Measurements from ENCODE around the gene ESR2.
"Not testable (repeated sequence)": the region's sequence is repeated elsewhere in the genome, so short reads cannot be mapped to it uniquely, and the experiment has no call there.

ESR2 gene

DNA sequence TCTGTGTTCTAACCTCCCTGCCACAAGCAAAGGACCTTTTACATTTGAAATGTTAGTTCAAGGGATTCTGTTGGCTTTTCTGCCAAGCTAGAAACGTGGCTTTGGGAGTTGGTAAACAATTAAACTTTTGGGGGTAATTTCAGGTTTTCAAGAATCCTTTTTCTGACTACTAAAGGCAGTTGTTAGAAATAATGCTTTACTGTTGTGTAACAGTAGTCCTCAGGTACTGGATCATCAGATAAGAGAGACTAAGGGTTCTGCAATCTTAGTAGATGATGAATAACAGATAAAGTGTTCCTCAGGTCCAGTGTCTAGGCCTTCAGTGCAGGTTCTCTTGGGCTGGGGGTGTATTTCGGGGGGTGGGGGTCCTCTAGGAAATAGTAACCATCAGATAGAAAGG lies 249.1 kb downstream of the ESR2 start:
- no peaks in the 10 kb centered on the region for H3K4me1 ChIP-seq
- no peak overlapping the region for H3K4me3 ChIP-seq (ENCODE audit: low read depth, low read length)
- H2AFZ ChIP-seq = no peak overlapping the region
- no peak overlapping the region for H3K27ac ChIP-seq
- no peaks in the 10 kb centered on the region for H3K9me3 ChIP-seq (ENCODE audit: control insufficient read depth, low read length)
- no peaks in the 10 kb centered on the region for H3K36me3 ChIP-seq (ENCODE audit: control insufficient read depth, insufficient read depth, low read length)
- no peak overlapping the region for H3K9ac ChIP-seq
- TF ChIP-seq, protein P1, sequence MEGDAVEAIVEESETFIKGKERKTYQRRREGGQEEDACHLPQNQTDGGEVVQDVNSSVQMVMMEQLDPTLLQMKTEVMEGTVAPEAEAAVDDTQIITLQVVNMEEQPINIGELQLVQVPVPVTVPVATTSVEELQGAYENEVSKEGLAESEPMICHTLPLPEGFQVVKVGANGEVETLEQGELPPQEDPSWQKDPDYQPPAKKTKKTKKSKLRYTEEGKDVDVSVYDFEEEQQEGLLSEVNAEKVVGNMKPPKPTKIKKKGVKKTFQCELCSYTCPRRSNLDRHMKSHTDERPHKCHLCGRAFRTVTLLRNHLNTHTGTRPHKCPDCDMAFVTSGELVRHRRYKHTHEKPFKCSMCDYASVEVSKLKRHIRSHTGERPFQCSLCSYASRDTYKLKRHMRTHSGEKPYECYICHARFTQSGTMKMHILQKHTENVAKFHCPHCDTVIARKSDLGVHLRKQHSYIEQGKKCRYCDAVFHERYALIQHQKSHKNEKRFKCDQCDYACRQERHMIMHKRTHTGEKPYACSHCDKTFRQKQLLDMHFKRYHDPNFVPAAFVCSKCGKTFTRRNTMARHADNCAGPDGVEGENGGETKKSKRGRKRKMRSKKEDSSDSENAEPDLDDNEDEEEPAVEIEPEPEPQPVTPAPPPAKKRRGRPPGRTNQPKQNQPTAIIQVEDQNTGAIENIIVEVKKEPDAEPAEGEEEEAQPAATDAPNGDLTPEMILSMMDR (IDR thresholded peaks at IDR 0.05) = no peak
- H3K79me2 ChIP-seq = no peaks in the 10 kb centered on the region
- no peaks in the 10 kb centered on the region for H3K27me3 ChIP-seq (ENCODE audit: control insufficient read depth, insufficient read depth, low read length)
- no peak overlapping the region for H3K4me2 ChIP-seq (ENCODE audit: low read length)

DNA sequence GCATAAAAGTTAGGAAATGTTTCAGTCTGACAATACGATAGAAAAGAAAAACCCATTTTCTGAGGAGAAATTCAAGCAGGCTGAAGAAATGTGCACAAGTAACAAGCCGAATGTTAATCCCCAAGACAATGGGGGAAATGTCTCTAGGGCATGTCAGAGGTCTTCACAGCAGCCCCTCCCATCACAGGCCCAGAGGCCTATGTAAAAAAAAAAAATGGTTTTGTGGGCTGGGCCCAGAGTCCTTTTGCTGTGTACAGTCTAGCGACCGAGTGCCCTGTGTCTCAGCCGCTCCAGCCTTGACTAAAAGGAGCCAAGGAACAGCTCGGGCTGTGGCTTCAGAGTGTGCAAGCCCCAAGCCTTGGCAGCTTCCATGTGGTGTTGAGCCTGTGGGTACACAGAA lies 250.9 kb downstream of the ESR2 start:
- H3K9me3 ChIP-seq (ENCODE audit: control insufficient read depth, low read length); H3K79me2 ChIP-seq; H3K4me1 ChIP-seq; H3K27ac ChIP-seq; H2AFZ ChIP-seq; H3K27me3 ChIP-seq (ENCODE audit: control insufficient read depth, insufficient read depth, low read length); H3K36me3 ChIP-seq (ENCODE audit: control insufficient read depth, insufficient read depth, low read length); H3K4me3 ChIP-seq (ENCODE audit: low read depth, low read length); H3K9ac ChIP-seq; H3K4me2 ChIP-seq (ENCODE audit: low read length): not testable (repeated sequence)

DNA sequence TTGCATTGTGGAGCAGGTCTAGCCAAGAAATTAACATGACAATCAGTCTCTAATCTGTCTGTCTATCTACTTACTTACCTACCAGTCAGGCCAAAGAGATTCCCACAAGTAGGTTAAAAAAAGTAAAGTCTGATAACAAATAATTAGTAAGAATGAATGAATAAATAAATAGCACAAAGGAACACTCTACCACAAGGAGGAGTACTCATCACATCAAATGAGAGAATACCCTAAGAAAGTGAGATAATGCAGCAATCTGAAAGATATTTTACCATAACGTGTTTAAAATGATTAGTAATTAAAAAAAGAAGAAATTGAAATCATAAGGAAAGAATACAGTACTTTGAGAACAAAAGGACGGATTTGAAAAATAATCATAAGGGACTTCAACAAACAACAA lies 254.1 kb downstream of the ESR2 start:
- H3K36me3 ChIP-seq (ENCODE audit: control insufficient read depth, insufficient read depth, low read length) = no peaks in the 10 kb centered on the region

DNA sequence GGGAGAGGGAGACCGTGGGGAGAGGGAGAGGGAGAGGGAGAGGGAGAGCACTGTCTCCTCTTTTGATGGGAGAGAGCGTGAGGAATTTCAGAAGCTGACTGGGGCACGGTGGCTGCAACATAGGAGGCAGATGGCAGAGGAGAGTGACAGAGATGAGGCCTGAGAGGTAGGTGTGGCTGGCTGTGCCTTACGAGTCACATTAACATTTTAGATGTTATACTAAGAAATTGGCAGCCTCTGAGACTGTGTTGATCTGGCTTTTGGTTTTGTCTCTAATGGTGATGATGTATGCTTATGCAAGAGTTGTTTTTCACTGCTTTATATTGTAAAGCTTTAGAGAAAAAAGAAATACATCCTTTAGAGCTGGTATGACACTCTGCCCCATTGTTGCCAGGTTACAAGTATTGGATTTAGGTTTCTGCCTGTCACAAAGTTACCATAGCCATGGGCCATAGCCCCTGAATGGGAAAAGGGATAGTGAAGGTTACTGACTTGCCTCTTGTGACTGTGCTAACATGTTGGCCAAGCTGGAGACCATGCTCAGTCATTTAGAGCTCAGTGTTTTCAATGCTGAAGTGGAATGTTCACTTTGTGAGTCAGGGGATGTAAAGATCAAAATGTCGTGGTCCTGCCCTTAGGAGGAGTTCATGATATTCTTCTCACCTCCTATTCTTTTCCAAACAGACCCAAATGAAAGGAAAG lies 255.2 kb downstream of the ESR2 start:
- H3K27me3 ChIP-seq (ENCODE audit: control insufficient read depth, insufficient read depth, low read length) = no peaks in the 10 kb centered on the region
- H3K4me2 ChIP-seq (ENCODE audit: low read length) = no peak overlapping the region
- H3K36me3 ChIP-seq (ENCODE audit: control insufficient read depth, insufficient read depth, low read length) = no peaks in the 10 kb centered on the region
- no peak overlapping the region for H2AFZ ChIP-seq
- H3K4me1 ChIP-seq = no peaks in the 10 kb centered on the region
- no peak overlapping the region for H3K4me3 ChIP-seq (ENCODE audit: low read depth, low read length)
- TF ChIP-seq, protein P1 (IDR thresholded peaks at IDR 0.05) = no peak
- H3K79me2 ChIP-seq = no peaks in the 10 kb centered on the region
- H3K27ac ChIP-seq = no peak overlapping the region
- no peak overlapping the region for H3K9ac ChIP-seq
- no peaks in the 10 kb centered on the region for H3K9me3 ChIP-seq (ENCODE audit: control insufficient read depth, low read length)

More for the DNA sequence above, 254.1 kb downstream of the ESR2 start:
- H3K79me2 ChIP-seq = no peaks in the 10 kb centered on the region
- no peak overlapping the region for H2AFZ ChIP-seq
- no peak overlapping the region for H3K4me2 ChIP-seq (ENCODE audit: low read length)
- H3K9me3 ChIP-seq (ENCODE audit: control insufficient read depth, low read length) = no peaks in the 10 kb centered on the region
- no peak overlapping the region for H3K9ac ChIP-seq
- H3K4me1 ChIP-seq = no peaks in the 10 kb centered on the region
- TF ChIP-seq, protein P1 (IDR thresholded peaks at IDR 0.05) = no peak
- H3K4me3 ChIP-seq (ENCODE audit: low read depth, low read length) = no peak overlapping the region
- H3K27ac ChIP-seq = no peak overlapping the region
- H3K27me3 ChIP-seq (ENCODE audit: control insufficient read depth, insufficient read depth, low read length) = no peaks in the 10 kb centered on the region

- not testable (repeated sequence) for H3K27me3 ChIP-seq (ENCODE audit: control insufficient read depth, insufficient read depth, low read length); H3K4me1 ChIP-seq; H3K9me3 ChIP-seq (ENCODE audit: control insufficient read depth, low read length); H3K4me2 ChIP-seq (ENCODE audit: low read length); H2AFZ ChIP-seq; H3K36me3 ChIP-seq (ENCODE audit: control insufficient read depth, insufficient read depth, low read length); H3K79me2 ChIP-seq; H3K27ac ChIP-seq; H3K9ac ChIP-seq; H3K4me3 ChIP-seq (ENCODE audit: low read depth, low read length)
These were observed 256.1 kb downstream of the ESR2 start for GRCh38 chr14:64037869-64038745.
